ENCODE data around the gene SEC31A.

DNA sequence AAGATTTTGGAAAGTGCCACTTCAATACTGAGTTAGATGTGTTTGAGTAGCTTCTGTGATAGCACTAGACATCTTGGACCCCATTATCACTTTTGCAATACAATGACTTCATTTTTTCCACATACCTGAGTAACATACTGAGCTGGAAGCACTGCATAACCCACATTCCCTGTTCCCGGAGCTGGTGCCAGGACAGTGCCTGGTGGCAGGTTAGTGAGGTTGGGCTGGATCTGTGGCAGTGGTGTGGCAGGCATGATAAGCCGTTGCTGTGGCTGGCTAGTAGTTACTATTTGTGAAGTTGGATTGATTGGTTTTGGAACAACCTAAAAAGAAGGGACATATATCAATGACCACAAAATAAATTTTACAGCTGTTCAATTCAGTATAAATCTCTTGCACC, 48.5 kb upstream of the SEC31A start:
- TF ChIP-seq, protein P1, sequence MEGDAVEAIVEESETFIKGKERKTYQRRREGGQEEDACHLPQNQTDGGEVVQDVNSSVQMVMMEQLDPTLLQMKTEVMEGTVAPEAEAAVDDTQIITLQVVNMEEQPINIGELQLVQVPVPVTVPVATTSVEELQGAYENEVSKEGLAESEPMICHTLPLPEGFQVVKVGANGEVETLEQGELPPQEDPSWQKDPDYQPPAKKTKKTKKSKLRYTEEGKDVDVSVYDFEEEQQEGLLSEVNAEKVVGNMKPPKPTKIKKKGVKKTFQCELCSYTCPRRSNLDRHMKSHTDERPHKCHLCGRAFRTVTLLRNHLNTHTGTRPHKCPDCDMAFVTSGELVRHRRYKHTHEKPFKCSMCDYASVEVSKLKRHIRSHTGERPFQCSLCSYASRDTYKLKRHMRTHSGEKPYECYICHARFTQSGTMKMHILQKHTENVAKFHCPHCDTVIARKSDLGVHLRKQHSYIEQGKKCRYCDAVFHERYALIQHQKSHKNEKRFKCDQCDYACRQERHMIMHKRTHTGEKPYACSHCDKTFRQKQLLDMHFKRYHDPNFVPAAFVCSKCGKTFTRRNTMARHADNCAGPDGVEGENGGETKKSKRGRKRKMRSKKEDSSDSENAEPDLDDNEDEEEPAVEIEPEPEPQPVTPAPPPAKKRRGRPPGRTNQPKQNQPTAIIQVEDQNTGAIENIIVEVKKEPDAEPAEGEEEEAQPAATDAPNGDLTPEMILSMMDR (tag by site-specific recombination; IDR thresholded peaks at IDR 0.05), result no peak
- TF ChIP-seq ZNF24 (tag by site-specific recombination; IDR thresholded peaks at IDR 0.05) (no peak), ZNF423 (tag by site-specific recombination; IDR thresholded peaks at IDR 0.05) (no peak), ZFP41 (tag by site-specific recombination; IDR thresholded peaks at IDR 0.05; ENCODE audit: borderline replicate concordance) (no peak), HOXD13 (CRISPR knock-in tag; IDR thresholded peaks at IDR 0.05; ENCODE audit: borderline replicate concordance) (no peak)
